ENCODE measurements around the gene MBP.

MBP gene

GRCh38 chr18:77059294-77059916, 73.2 kb downstream of the MBP start:
- no peak overlapping the region for H3K27ac ChIP-seq (ENCODE audit: low read depth, low read length)
- no peaks in the 10 kb centered on the region for H3K79me2 ChIP-seq (ENCODE audit: control insufficient read depth, insufficient read depth, low read length)
- no peak overlapping the region for H2BK15ac ChIP-seq (replicated peaks; ENCODE audit: low read depth)
- peak; percentile 81 for DNase-seq
- no peak overlapping the region for H3K18ac ChIP-seq (ENCODE audit: low read length)
- H3K56ac ChIP-seq (ENCODE audit: low read length), result no peak overlapping the region
- no peak overlapping the region for H2BK5ac ChIP-seq (ENCODE audit: low read length)
- H3K4me3 ChIP-seq (ENCODE audit: low read length), result no peak overlapping the region
- no peaks in the 10 kb centered on the region for H3K27me3 ChIP-seq (ENCODE audit: insufficient read depth, low read length, poor library complexity)
- no peak overlapping the region for H2BK120ac ChIP-seq (ENCODE audit: low read depth, low read length)
- H3K23ac ChIP-seq (ENCODE audit: low read length), result no peak overlapping the region
- no peak overlapping the region for H3K4ac ChIP-seq (ENCODE audit: low read depth, low read length)
- no peak overlapping the region for H4K5ac ChIP-seq (ENCODE audit: low read length)
- peaks cover 14% of the 10 kb centered on the region for H3K4me1 ChIP-seq (ENCODE audit: control insufficient read depth, low read depth, low read length)
- no peak overlapping the region for H3K4me2 ChIP-seq (ENCODE audit: low read length)
- H2AK5ac ChIP-seq (ENCODE audit: low read length), result no peak overlapping the region
- H4K8ac ChIP-seq (ENCODE audit: low read depth, low read length), result no peak overlapping the region
- no peaks in the 10 kb centered on the region for H3K36me3 ChIP-seq (ENCODE audit: control insufficient read depth, insufficient read depth, low read length)
- H3K79me1 ChIP-seq (ENCODE audit: low read length), result no peaks in the 10 kb centered on the region
- no CpG with 5 or more reads among the region's 2 CpGs for WGBS (ENCODE audit: extremely low coverage, insufficient coverage, low lambda C conversion rate)
- no peak overlapping the region for H3K9ac ChIP-seq (ENCODE audit: low read length)

- H3K36me3 ChIP-seq (ENCODE audit: control insufficient read depth, insufficient read depth, low read length), result no peaks in the 10 kb centered on the region
- H3K18ac ChIP-seq (ENCODE audit: low read length), result peak overlapping the region; percentile 64
- H3K79me1 ChIP-seq (ENCODE audit: low read length), result no peaks in the 10 kb centered on the region
Measured at GRCh38 chr18:77058290-77058835, 74.2 kb downstream of the MBP start.

GRCh38 chr18:77057006-77057395, 75.6 kb downstream of the MBP start:
- no peak overlapping the region for H2BK5ac ChIP-seq (ENCODE audit: low read length)
- H3K36me3 ChIP-seq (ENCODE audit: control insufficient read depth, insufficient read depth, low read length), result no peaks in the 10 kb centered on the region
- H3K4ac ChIP-seq (ENCODE audit: low read depth, low read length), result no peak overlapping the region
- H4K8ac ChIP-seq (ENCODE audit: low read depth, low read length), result no peak overlapping the region
- no CpG with 5 or more reads among the region's 5 CpGs for WGBS (ENCODE audit: extremely low coverage, insufficient coverage, low lambda C conversion rate)
- H3K4me1 ChIP-seq (ENCODE audit: control insufficient read depth, low read depth, low read length), result peaks cover 11% of the 10 kb centered on the region
- no peak overlapping the region for H3K4me2 ChIP-seq (ENCODE audit: low read length)
- H3K4me3 ChIP-seq (ENCODE audit: low read length), result no peak overlapping the region
- H3K9ac ChIP-seq (ENCODE audit: low read length), result no peak overlapping the region
- H3K27ac ChIP-seq (ENCODE audit: low read depth, low read length), result peak overlapping the region; percentile 3
- no peak overlapping the region for H2BK120ac ChIP-seq (ENCODE audit: low read depth, low read length)
- no peak overlapping the region for H3K18ac ChIP-seq (ENCODE audit: low read length)
- no peak for DNase-seq
- H3K23ac ChIP-seq (ENCODE audit: low read length), result no peak overlapping the region
- no peak overlapping the region for H2BK15ac ChIP-seq (replicated peaks; ENCODE audit: low read depth)
- no peak overlapping the region for H4K5ac ChIP-seq (ENCODE audit: low read length)
- peak overlapping the region; percentile 49 for H3K56ac ChIP-seq (ENCODE audit: low read length)
- H3K79me2 ChIP-seq (ENCODE audit: control insufficient read depth, insufficient read depth, low read length), result no peaks in the 10 kb centered on the region
- H3K79me1 ChIP-seq (ENCODE audit: low read length), result no peaks in the 10 kb centered on the region
- no peaks in the 10 kb centered on the region for H3K27me3 ChIP-seq (ENCODE audit: insufficient read depth, low read length, poor library complexity)
- no peak overlapping the region for H2AK5ac ChIP-seq (ENCODE audit: low read length)

More at GRCh38 chr18:77058290-77058835, 74.2 kb downstream of the MBP start:
- Histone ChIP-seq H2BK5ac (ENCODE audit: low read length) (no peak overlapping the region), H3K4ac (ENCODE audit: low read depth, low read length) (peak overlapping the region; percentile 73), H3K56ac (ENCODE audit: low read length) (no peak overlapping the region), H3K23ac (ENCODE audit: low read length) (no peak overlapping the region), H3K4me2 (ENCODE audit: low read length) (no peak overlapping the region), H4K8ac (ENCODE audit: low read depth, low read length) (no peak overlapping the region), H3K79me2 (ENCODE audit: control insufficient read depth, insufficient read depth, low read length) (no peaks in the 10 kb centered on the region), H3K4me1 (ENCODE audit: control insufficient read depth, low read depth, low read length) (peaks cover 14% of the 10 kb centered on the region), H2BK120ac (ENCODE audit: low read depth, low read length) (no peak overlapping the region), H4K5ac (ENCODE audit: low read length) (no peak overlapping the region), H2AK5ac (ENCODE audit: low read length) (no peak overlapping the region), H3K27ac (ENCODE audit: low read depth, low read length) (no peak overlapping the region), H3K4me3 (ENCODE audit: low read length) (no peak overlapping the region), H3K9ac (ENCODE audit: low read length) (no peak overlapping the region), H3K27me3 (ENCODE audit: insufficient read depth, low read length, poor library complexity) (no peaks in the 10 kb centered on the region), H2BK15ac (replicated peaks; ENCODE audit: low read depth) (no peak overlapping the region)
- WGBS (ENCODE audit: extremely low coverage, insufficient coverage, low lambda C conversion rate), result no CpG with 5 or more reads among the region's 32 CpGs
- DNase-seq, result no peak

GRCh38 chr18:77056344-77057005, 76.1 kb downstream of the MBP start:
- H3K79me2 ChIP-seq (ENCODE audit: control insufficient read depth, insufficient read depth, low read length), result no peaks in the 10 kb centered on the region
- no peak overlapping the region for H4K5ac ChIP-seq (ENCODE audit: low read length)
- H2BK15ac ChIP-seq (replicated peaks; ENCODE audit: low read depth), result no peak overlapping the region
- H3K4me3 ChIP-seq (ENCODE audit: low read length), result no peak overlapping the region
- WGBS (ENCODE audit: extremely low coverage, insufficient coverage, low lambda C conversion rate), result no CpG with 5 or more reads among the region's 21 CpGs
- H3K56ac ChIP-seq (ENCODE audit: low read length), result peak overlapping the region; percentile 49
- H2AK5ac ChIP-seq (ENCODE audit: low read length), result no peak overlapping the region
- peak; percentile 76 for DNase-seq
- H3K9ac ChIP-seq (ENCODE audit: low read length), result peak overlapping the region; percentile 43
- no peaks in the 10 kb centered on the region for H3K27me3 ChIP-seq (ENCODE audit: insufficient read depth, low read length, poor library complexity)
- H3K4ac ChIP-seq (ENCODE audit: low read depth, low read length), result no peak overlapping the region
- no peaks in the 10 kb centered on the region for H3K79me1 ChIP-seq (ENCODE audit: low read length)
- H3K27ac ChIP-seq (ENCODE audit: low read depth, low read length), result peak overlapping the region; percentile 21
- H3K4me1 ChIP-seq (ENCODE audit: control insufficient read depth, low read depth, low read length), result peaks cover 12% of the 10 kb centered on the region
- peak overlapping the region; percentile 6 for H2BK5ac ChIP-seq (ENCODE audit: low read length)
- no peak overlapping the region for H2BK120ac ChIP-seq (ENCODE audit: low read depth, low read length)
- H3K4me2 ChIP-seq (ENCODE audit: low read length), result peak overlapping the region; percentile 25
- peak overlapping the region; percentile 69 for H3K18ac ChIP-seq (ENCODE audit: low read length)
- no peak overlapping the region for H4K8ac ChIP-seq (ENCODE audit: low read depth, low read length)
- no peaks in the 10 kb centered on the region for H3K36me3 ChIP-seq (ENCODE audit: control insufficient read depth, insufficient read depth, low read length)
- no peak overlapping the region for H3K23ac ChIP-seq (ENCODE audit: low read length)

- H3K79me1 ChIP-seq (ENCODE audit: low read length), result no peaks in the 10 kb centered on the region
- peak overlapping the region; percentile 21 for H3K27ac ChIP-seq (ENCODE audit: low read depth, low read length)
- H3K56ac ChIP-seq (ENCODE audit: low read length), result peak overlapping the region; percentile 56
- H2AK5ac ChIP-seq (ENCODE audit: low read length), result no peak overlapping the region
- no peak overlapping the region for H3K4me2 ChIP-seq (ENCODE audit: low read length)
- no peak for DNase-seq
- no peak overlapping the region for H3K23ac ChIP-seq (ENCODE audit: low read length)
- H2BK15ac ChIP-seq (replicated peaks; ENCODE audit: low read depth), result no peak overlapping the region
- peak overlapping the region; percentile 69 for H3K18ac ChIP-seq (ENCODE audit: low read length)
- no peaks in the 10 kb centered on the region for H3K79me2 ChIP-seq (ENCODE audit: control insufficient read depth, insufficient read depth, low read length)
- no peak overlapping the region for H4K8ac ChIP-seq (ENCODE audit: low read depth, low read length)
- peak overlapping the region; percentile 42 for H2BK5ac ChIP-seq (ENCODE audit: low read length)
- H3K4me1 ChIP-seq (ENCODE audit: control insufficient read depth, low read depth, low read length), result peaks cover 12% of the 10 kb centered on the region
- H3K36me3 ChIP-seq (ENCODE audit: control insufficient read depth, insufficient read depth, low read length), result no peaks in the 10 kb centered on the region
- no peak overlapping the region for H3K4ac ChIP-seq (ENCODE audit: low read depth, low read length)
- H4K5ac ChIP-seq (ENCODE audit: low read length), result no peak overlapping the region
- no peaks in the 10 kb centered on the region for H3K27me3 ChIP-seq (ENCODE audit: insufficient read depth, low read length, poor library complexity)
- H3K4me3 ChIP-seq (ENCODE audit: low read length), result no peak overlapping the region
- WGBS (ENCODE audit: extremely low coverage, insufficient coverage, low lambda C conversion rate), result no CpG with 5 or more reads among the region's 15 CpGs
- no peak overlapping the region for H2BK120ac ChIP-seq (ENCODE audit: low read depth, low read length)
- H3K9ac ChIP-seq (ENCODE audit: low read length), result peak overlapping the region; percentile 10
Measured at GRCh38 chr18:77055429-77056300, 76.9 kb downstream of the MBP start.

Measured in mesendoderm (in vitro differentiated cells).